ENCODE data around the gene ZSCAN31. TPM values are rescaled to one million over a fixed set of nuclear protein-coding genes. Genes with fewer than 3 reads are reported as not detected.

ZSCAN31 gene
- total and polyA plus RNA-seq, 2 of the 8 experiments (the other 6 are each of a cell fraction or from before 2014, with no cell fraction given), result 1.9 to 7.0 TPM

- no peak for FAIRE-seq
- H3K4me1 ChIP-seq (replicated peaks in 1 of 4; ENCODE audit: control insufficient read depth in 3 of 4, insufficient read depth in 4 of 4, low read length in 3 of 4), result no peaks in the 10 kb centered on the region
- 90% methylated on average over 3 of the region's 3 CpGs; no CpG with 5 or more reads in 1 of the 2 experiments for WGBS, 2 experiments (ENCODE audit: extremely low coverage in 1 of 2, insufficient coverage in 1 of 2, insufficient read length in 1 of 2, insufficient replicate concordance in 2 of 2, low coverage in 1 of 2, low lambda C conversion rate in 2 of 2, missing lambda C conversion rate in 1 of 2)
- TF ChIP-seq SP1 (IDR thresholded peaks at IDR 0.05; ENCODE audit: low read depth, low read length), result no peak
- no peak for TF ChIP-seq MAX (IDR thresholded peaks at IDR 0.05)
- TF ChIP-seq BCL11A (IDR thresholded peaks at IDR 0.05; ENCODE audit: low read depth in 2 of 2, low read length in 2 of 2), result no peak
- TF ChIP-seq RAD21 (IDR thresholded peaks at IDR 0.05 in 1 of 2, conservative IDR thresholded peaks at IDR 0.05 in 1 of 2; ENCODE audit: low read depth in 2 of 2, low read length in 2 of 2), result no peak
- TF ChIP-seq ASH2L (IDR thresholded peaks at IDR 0.05; ENCODE audit: low read length), result no peak
- TF ChIP-seq KDM5A (IDR thresholded peaks at IDR 0.05; ENCODE audit: low read length), result no peak
- no peak for TF ChIP-seq SP4 (IDR thresholded peaks at IDR 0.05; ENCODE audit: low read length)
- TF ChIP-seq E2F6 (IDR thresholded peaks at IDR 0.05), result no peak
- TF ChIP-seq RBBP5 (IDR thresholded peaks at IDR 0.05; ENCODE audit: borderline replicate concordance, low read depth, low read length), result no peak
- TF ChIP-seq TAF7 (optimal IDR thresholded peaks at IDR 0.05; ENCODE audit: borderline replicate concordance, low read depth, low read length), result no peak
- no peak for TF ChIP-seq NRF1 (IDR thresholded peaks at IDR 0.05; ENCODE audit: low read depth, low read length)
- TF ChIP-seq CTBP2 (IDR thresholded peaks at IDR 0.05; ENCODE audit: borderline replicate concordance, insufficient read depth, insufficient read length, low read length), result no peak
- TF ChIP-seq SRF (IDR thresholded peaks at IDR 0.05; ENCODE audit: low read depth, low read length), result no peak
- no peak for TF ChIP-seq EZH2 (IDR thresholded peaks at IDR 0.05; ENCODE audit: low read depth, low read length, severe bottlenecking)
These were observed 33.5 kb upstream of the ZSCAN31 start for GRCh38 chr6:28369463-28369862.

More at GRCh38 chr6:28369463-28369862, 33.5 kb upstream of the ZSCAN31 start:
- Histone ChIP-seq H4K20me1 (replicated peaks in 1 of 2; ENCODE audit: control insufficient read depth in 1 of 2, insufficient read depth in 2 of 2, low read length in 2 of 2) (no peaks in the 10 kb centered on the region), H3K18ac (ENCODE audit: extremely low read depth, low read length) (no peak overlapping the region), H2AFZ (ENCODE audit: low read length) (no peak overlapping the region), H3K9me3 (ENCODE audit: insufficient read depth in 2 of 2, low read depth in 1 of 2, low read length in 1 of 2) (no peaks in the 10 kb centered on the region), H3K23ac (ENCODE audit: insufficient read length) (no peak overlapping the region), H3K79me1 (ENCODE audit: low read depth, low read length) (no peaks in the 10 kb centered on the region), H2BK20ac (ENCODE audit: low read length) (no peak overlapping the region), H4K8ac (ENCODE audit: extremely low read depth, insufficient read depth, low read length) (no peak overlapping the region), H4K91ac (replicated peaks; ENCODE audit: insufficient read length, low read length) (no peak overlapping the region), H3K36me3 (ENCODE audit: control insufficient read depth in 2 of 4, insufficient read depth in 4 of 4, low read length in 3 of 4) (peaks cover 9 to 15% (median 12%) of the 10 kb centered on the region in 4 experiments; a peak in 6 of 8 replicates), H4K5ac (ENCODE audit: insufficient read length, low read depth, low read length) (no peak overlapping the region), H2BK12ac (ENCODE audit: low read depth, low read length) (no peak overlapping the region), H2BK120ac (replicated peaks; ENCODE audit: low read depth, low read length) (no peak overlapping the region), H2BK5ac (ENCODE audit: low read depth, low read length) (no peak overlapping the region), H3K14ac (ENCODE audit: insufficient read length) (no peak overlapping the region), H3K27me3 (replicated peaks in 1 of 4; ENCODE audit: control insufficient read depth in 3 of 4, extremely low read depth in 1 of 4, insufficient read depth in 3 of 4, low read length in 3 of 4) (no peaks in the 10 kb centered on the region), H3K4me3 (ENCODE audit: extremely low read depth in 1 of 4, insufficient read depth in 2 of 4, low read depth in 3 of 4, low read length in 4 of 4) (no peak overlapping the region), H3K79me2 (ENCODE audit: control insufficient read depth in 1 of 2, insufficient read depth in 2 of 2, low read length in 2 of 2) (no peaks in the 10 kb centered on the region), H3K23me2 (ENCODE audit: low read depth, low read length) (no peaks in the 10 kb centered on the region), H2AK5ac (ENCODE audit: low read depth, low read length) (no peak overlapping the region), H3K4me2 (ENCODE audit: insufficient read depth in 1 of 2, low read depth in 2 of 2, low read length in 2 of 2) (no peak overlapping the region), H3K9ac (replicated peaks in 1 of 4; ENCODE audit: extremely low read depth in 1 of 4, low read depth in 3 of 4, low read length in 3 of 4) (no peak overlapping the region), H2BK15ac (ENCODE audit: low read length) (no peak overlapping the region), H3K4ac (replicated peaks; ENCODE audit: insufficient read length, low read depth, low read length) (no peak overlapping the region), H3K27ac (ENCODE audit: low read depth, low read length) (no peak overlapping the region), H3K56ac (replicated peaks; ENCODE audit: insufficient read length, low read depth, low read length) (no peak overlapping the region)
- no peak for DNase-seq (ENCODE audit: low read depth in 1 of 2, low spot score in 2 of 2)
- ChIA-PET POLR2A (ENCODE audit: partially characterized antibody) (no interaction called here), CTCF (ENCODE audit: partially characterized antibody) (no interaction called here)

Measured in H1 (cell line).